DMS114 treated with DMSO at 0.1 percent for 48 hours (cell line): ENCODE results near the gene RBM34.
A peak's percentile ranks its signal among the peaks of the same experiment; 100 is the strongest.
"Not testable (repeated sequence)": the region's sequence is repeated elsewhere in the genome, so short reads cannot be mapped to it uniquely, and the experiment has no call there.

ENCODE experiments used
- DNase-seq: peaks from one replicate; lab custom pipeline; 2025; ENCODE audit not compliant: unreplicated experiment; lab: John Stamatoyannopoulos, UW

Gene RBM34

DNA sequence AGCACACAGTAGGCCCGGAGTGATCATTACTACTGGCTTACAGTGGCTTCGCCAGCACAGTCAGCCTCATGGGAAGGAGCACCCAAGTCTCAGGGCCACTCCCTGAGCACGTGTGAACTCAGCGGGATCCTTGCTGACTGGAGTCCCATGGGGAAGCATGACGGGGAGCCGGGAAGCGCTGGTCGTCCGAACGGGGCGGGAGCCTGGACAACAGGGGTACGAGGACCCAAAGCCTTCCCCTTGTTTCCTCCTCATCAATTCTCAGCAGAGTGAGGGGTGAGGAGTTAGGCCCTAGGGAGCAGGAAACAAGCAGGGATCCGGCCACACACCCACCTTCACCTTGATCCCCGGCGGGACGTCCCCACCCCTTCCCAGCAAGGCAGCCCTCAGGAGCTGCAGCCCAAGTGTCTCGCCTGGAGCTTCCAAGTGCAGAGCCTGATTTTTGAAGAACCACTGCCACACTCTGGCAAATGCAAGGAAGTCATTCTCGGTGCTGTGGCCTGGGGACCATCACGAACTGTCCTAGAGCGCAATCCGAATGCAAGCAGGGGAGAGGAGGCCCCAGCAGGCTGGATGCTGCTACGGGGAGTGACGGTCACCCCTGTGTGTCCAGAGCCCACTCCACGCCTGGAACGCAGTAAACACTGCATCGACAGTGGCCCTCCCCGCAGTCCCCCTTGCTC lies 67.9 kb downstream of the RBM34 start:
- DNase-seq = peak; percentile 54

DNA sequence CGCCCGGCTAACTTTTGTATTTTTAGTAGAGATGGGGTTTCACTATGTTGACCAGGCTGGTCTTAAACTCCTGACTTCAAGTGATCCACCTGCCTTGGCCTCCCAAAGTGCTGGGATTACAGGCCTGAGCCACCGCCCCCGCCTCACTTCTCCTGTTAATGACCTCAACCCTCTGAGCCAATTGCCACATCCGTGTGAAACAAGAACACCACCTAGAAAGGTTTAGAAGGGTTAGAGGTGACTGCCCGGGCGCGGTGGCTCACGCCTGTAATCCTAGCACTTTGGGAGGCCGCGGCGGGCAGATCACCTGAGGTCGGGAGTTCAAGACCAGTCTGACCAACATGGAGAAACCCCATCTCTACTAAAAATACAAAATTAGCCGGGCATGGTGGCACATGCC lies 68.6 kb downstream of the RBM34 start:
- DNase-seq = not testable (repeated sequence)

DNA sequence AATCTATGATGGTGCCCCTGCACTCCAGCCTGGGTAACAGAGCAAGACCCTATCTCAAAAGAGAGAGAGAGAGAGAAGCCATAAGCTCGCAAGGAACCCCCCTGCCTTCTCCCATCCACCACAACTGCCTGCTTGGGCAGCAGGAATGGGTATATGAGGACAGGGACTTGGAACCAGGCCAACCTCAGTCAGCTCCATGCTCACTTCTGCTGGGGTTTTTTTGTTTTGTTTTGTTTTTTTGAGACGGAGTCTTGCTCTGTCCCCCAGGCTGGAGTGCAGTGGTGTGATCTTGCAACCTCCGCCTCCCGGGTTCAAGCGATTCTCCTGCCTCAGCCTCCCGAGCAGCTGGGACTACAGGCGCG lies 69.0 kb downstream of the RBM34 start:
- DNase-seq = not testable (repeated sequence)

DNA sequence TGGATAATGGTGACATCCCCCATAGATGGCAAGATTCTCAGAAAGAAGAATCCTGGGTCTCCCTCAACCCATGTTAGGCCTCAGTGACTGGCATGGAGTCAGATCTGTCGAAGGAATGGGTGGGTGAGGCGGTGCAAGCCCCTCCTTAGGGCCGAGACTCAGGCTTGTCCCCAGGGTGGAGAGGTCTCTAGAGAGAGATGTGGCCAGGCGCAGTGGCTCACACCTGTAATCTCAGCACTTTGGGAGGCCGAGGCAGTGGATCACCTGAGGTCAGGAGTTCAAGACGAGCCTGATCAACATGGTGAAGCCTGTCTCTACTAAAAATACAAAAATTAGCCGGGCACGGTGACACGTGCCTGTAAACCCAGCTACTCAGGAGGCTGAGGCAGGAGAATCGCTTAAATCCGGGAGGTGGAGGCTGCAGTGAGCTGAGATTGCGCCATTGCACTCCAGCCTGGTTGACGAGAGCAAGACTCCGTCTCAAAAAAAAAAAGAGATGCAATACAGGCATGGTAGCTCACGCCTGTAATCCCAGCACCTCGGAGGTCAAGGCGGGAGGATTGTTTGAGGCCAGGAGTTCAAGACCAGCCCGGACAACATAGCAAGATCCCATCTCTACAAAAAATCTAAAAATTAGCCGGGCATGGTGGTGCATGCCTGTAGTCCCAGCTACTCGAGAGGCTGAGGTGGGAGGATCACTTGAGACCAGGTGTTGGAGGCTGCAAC lies 69.6 kb downstream of the RBM34 start:
- DNase-seq = not testable (repeated sequence)

DNA sequence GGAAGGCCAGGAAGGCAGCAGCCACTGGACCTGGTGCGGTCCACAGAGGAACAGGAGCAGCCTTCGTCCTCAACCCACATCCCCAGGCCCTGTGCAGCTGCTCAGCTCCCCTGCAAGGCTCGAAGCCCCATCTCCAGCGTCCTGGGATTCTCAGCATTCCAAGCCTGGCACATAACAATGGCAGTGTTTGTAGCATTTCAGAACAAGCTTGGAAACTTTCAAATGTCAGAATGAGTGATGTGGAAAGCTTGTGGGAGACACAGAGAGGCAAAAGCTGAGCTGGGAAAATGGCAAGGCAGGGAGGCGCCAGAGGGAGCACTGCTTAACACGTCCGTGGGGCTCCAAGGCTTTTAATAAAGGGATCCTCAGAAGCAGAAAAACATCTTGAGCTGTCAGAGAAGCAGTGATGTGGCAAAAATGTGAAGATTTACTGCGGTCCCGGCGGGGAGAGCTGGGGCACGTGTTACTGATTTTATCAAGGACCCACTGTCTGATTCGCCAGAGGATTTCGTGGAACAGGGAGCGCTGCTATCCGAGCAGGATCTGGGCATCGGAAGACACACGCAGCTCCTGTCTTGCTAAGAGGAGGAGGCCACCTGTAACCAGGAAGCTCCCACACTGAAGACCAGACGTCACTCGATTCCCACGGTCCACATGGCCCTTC lies 70.5 kb downstream of the RBM34 start:
- DNase-seq = no peak

DNA sequence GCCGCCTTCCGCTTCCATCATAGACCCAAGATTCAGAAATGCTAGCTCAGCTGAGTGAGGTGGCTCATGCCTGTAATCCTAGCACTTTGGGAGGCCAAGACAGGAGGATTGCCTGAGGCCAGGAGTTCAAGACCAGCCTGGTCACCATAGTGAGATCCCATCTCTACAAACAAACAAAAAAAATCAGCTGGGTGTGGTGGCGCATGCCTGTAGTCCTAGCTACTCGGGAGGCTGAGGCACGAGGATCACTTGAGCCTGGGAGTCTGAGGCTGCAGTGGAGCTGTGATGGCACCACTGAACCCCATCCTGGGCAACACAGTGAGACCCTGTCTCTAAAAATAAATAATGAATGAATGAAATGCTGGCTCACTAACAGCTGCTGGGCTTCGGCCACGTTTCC lies 72.1 kb downstream of the RBM34 start:
- no peak for DNase-seq

DNA sequence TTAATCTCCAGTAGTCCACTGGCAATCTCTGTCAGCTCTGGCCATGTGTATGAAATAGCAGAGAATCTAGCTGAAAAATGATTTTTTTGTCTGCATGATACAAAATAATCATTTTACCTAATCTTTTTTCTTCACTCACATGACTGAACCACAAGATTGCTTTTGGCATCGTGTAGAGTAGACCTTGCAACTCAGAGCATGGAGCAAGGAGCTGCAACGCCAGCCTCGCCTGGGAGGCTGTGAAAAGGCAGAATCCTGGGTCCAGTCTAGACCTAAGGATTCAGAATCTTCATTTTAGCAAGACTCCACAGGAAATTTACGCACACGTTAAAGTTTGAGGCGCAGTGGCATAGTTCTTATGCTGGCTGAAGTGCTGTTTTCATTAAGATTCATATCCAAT lies 72.6 kb downstream of the RBM34 start:
- DNase-seq = no peak

DNA sequence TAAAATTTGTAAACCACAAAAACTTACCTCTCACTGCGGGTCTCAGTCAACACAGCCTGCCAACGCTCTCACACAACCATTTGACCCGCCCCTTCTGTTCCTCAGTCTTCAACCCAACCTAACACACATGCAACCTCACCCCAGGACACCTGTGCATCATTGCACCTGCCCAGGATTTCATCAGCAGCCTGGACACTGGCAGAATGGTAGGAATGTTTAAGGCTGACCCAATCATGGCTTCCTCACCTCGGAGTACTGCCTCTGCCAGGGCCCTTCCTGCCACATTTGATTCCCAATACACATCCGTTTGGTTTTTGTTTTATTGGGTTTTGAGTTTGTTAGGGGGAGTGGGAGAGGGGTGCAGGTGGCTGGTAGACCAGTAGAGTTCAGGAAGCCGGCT lies 73.1 kb downstream of the RBM34 start:
- DNase-seq = no peak

DNA sequence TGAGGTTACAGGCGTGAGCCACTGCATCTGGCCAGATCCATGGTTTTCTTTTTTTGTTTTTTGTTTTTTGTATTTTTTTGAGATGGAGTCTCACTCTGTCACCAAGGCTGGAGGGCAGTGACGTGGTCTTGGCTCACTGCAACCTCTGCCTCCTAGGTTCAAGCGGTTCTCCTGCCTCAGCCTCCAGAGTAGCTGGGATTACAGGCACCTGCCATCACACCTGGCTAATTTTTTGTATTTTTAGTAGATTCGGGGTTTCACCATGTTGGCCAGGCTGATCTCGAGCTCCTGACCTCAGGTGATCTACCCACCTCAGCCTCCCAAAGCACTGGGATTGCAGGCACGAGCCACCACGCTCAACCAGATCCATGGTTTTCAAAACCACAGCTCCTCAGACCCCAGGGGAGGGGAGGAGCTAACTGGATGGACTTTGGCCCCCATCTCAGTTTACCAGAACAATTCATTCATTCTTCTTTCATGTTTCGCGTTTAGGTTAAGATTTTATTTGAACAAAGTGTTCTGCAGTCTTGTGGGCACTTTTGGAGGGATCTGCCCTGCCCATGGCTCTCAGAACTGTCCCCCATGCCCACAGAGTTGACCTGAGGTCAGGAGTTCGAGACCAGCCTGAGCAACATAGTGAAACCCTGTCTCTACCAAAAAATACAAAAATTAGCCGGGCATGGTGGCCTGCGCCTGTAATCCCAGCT lies 75.5 kb downstream of the RBM34 start:
- not testable (repeated sequence) for DNase-seq
